Right hindlimb (tissue), 1 donor: Measurements from ENCODE around the gene NEK6.
"Not testable (repeated sequence)": the region's sequence is repeated elsewhere in the genome, so short reads cannot be mapped to it uniquely, and the experiment has no call there.

Experiments
- DNase-seq: peaks from one replicate; pipeline ENCODE4 v3.0.0-alpha.2; 2018

Gene NEK6

GRCh38 chr9:124231095-124231737 is 26.5 kb upstream of the NEK6 start:
- no peak for DNase-seq

GRCh38 chr9:124238546-124239140 is 19.1 kb upstream of the NEK6 start:
- no peak for DNase-seq

GRCh38 chr9:124239249-124240073 is 18.3 kb upstream of the NEK6 start:
- no peak for DNase-seq

- DNase-seq, result peak; percentile 94
Observed at GRCh38 chr9:124242331-124243194, 15.2 kb upstream of the NEK6 start.

- DNase-seq, result not testable (repeated sequence)
Observed at GRCh38 chr9:124247393-124247792, 10.4 kb upstream of the NEK6 start.

- no peak for DNase-seq
Observed at GRCh38 chr9:124248066-124248465, 9.7 kb upstream of the NEK6 start.

GRCh38 chr9:124248960-124249359 is 8.8 kb upstream of the NEK6 start:
- DNase-seq, result peak; percentile 61

GRCh38 chr9:124251204-124251603 is 6.5 kb upstream of the NEK6 start:
- peak; percentile 58 for DNase-seq

GRCh38 chr9:124251605-124252378 is 6.0 kb upstream of the NEK6 start:
- DNase-seq, result peak; percentile 49

- DNase-seq, result not testable (repeated sequence)
Observed at GRCh38 chr9:124252878-124253277, 4.9 kb upstream of the NEK6 start.

GRCh38 chr9:124254261-124254682 is 3.5 kb upstream of the NEK6 start:
- DNase-seq, result peak; percentile 12

- DNase-seq, result no peak
Observed at GRCh38 chr9:124255222-124255621, 2.5 kb upstream of the NEK6 start.

GRCh38 chr9:124256517-124257069 is 1.2 kb upstream of the NEK6 start:
- peak; percentile 23 for DNase-seq

- peak; percentile 76 for DNase-seq
Observed at GRCh38 chr9:124257070-124257843, 492 bp upstream of the NEK6 start.

GRCh38 chr9:124258607-124259157 is 933 bp downstream of the NEK6 start:
- DNase-seq, result peak; percentile 57

- DNase-seq, result peak; percentile 81
Observed at GRCh38 chr9:124259158-124259808, 1.5 kb downstream of the NEK6 start.

GRCh38 chr9:124260769-124261603 is 3.2 kb downstream of the NEK6 start:
- DNase-seq, result no peak

- DNase-seq, result no peak
Observed at GRCh38 chr9:124261736-124262648, 4.2 kb downstream of the NEK6 start.
